ENCODE measurements around the gene LMAN2.
"Not testable (repeated sequence)": the region's sequence is repeated elsewhere in the genome, so short reads cannot be mapped to it uniquely, and the experiment has no call there.

- TF ChIP-seq, protein P1, sequence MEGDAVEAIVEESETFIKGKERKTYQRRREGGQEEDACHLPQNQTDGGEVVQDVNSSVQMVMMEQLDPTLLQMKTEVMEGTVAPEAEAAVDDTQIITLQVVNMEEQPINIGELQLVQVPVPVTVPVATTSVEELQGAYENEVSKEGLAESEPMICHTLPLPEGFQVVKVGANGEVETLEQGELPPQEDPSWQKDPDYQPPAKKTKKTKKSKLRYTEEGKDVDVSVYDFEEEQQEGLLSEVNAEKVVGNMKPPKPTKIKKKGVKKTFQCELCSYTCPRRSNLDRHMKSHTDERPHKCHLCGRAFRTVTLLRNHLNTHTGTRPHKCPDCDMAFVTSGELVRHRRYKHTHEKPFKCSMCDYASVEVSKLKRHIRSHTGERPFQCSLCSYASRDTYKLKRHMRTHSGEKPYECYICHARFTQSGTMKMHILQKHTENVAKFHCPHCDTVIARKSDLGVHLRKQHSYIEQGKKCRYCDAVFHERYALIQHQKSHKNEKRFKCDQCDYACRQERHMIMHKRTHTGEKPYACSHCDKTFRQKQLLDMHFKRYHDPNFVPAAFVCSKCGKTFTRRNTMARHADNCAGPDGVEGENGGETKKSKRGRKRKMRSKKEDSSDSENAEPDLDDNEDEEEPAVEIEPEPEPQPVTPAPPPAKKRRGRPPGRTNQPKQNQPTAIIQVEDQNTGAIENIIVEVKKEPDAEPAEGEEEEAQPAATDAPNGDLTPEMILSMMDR (optimal IDR thresholded peaks at IDR 0.05 in 1 of 3, IDR thresholded peaks at IDR 0.05 in 1 of 3, conservative IDR thresholded peaks at IDR 0.05 in 1 of 3; ENCODE audit: extremely low read depth in 1 of 3, insufficient read depth in 2 of 3, low read length in 3 of 3) = not testable (repeated sequence)
- not testable (repeated sequence) for TF ChIP-seq EZH2 (IDR thresholded peaks at IDR 0.05; ENCODE audit: low read length)
These were observed 8.5 kb downstream of the LMAN2 start for GRCh38 chr5:177343000-177343399.
